Kidney capillary endothelial cell (primary cell): ENCODE measurements around the gene NUP54.

Source experiments
- DNase-seq: peaks from one replicate; pipeline ENCODE4 v3.0.0-alpha.2; 2018; ENCODE audit warnings: low spot score

NUP54 gene, protein sequence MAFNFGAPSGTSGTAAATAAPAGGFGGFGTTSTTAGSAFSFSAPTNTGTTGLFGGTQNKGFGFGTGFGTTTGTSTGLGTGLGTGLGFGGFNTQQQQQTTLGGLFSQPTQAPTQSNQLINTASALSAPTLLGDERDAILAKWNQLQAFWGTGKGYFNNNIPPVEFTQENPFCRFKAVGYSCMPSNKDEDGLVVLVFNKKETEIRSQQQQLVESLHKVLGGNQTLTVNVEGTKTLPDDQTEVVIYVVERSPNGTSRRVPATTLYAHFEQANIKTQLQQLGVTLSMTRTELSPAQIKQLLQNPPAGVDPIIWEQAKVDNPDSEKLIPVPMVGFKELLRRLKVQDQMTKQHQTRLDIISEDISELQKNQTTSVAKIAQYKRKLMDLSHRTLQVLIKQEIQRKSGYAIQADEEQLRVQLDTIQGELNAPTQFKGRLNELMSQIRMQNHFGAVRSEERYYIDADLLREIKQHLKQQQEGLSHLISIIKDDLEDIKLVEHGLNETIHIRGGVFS

DNA sequence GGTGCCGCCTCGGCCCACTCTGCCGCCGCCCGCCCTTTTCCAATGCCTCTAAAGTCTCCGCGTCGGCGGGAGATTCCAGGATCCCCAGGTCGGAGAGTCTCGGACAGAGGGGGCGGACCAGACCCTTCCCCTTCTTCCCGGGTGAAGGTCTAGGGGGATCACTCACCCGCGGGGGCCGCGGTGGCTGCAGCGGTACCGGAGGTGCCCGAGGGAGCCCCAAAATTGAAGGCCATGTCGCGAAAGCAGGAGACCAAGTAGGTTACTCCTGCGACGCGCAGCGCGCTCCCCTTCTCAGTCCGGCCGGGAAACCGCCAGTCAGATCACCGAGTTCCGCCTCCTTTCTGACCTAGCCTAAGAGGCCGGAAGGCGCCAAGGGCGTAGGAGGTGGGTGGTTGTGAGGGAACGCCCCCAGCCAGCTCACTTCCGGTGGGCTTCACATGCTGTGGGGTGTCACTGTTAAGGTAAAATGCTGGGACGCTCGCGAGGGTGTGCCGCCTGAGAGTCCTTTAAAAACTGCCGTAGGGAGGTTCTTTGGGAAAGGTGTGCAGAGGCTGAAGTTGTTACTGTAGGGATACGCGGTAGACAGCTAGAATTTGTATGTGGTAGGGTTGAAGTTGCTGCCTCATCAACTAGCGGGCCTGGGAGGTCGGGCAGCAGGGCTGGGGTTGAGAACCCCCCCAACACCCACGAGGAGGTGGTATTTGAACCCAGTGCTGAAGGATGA lies at the start of gene NUP54:
TSS of gene NUP54 (minus strand) at position 256 of the 724 bp plus-strand sequence. CDS start at position 233, 23 bp downstream.
- peak; percentile 92 for DNase-seq

DNA sequence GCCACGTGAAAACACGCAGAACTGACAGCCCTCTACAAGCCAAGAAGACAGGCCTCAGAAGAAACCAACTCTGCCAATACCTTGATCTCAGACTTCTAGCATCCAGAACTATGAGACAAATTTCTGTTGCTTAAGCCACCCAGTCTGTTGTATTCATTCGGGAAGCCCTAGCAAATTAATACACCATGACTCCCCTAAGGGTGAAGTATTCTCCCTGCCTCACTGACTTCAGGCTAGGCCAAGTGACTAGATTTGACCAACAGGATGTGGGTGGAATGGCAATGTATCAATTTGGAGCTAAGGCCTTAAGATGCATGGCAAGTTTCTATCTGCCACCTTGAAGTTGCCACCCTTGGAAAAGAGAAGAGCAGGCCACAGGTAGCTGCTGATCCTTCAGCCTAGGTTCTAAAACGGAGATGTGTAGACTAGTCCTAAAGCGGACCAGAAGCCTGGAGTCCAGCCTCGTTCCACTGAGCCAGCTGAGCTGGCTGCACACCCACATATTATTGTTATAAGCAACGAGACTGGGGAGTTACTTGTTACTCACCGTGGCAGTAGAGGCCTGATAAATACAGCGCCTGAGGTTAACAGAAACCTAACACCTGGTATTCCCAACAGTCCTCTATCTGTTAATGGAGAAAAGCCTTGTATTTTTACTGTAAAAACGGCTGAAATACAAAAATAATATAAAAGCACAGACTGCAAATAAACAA lies 49.0 kb upstream of the NUP54 start:
- DNase-seq = no peak

DNA sequence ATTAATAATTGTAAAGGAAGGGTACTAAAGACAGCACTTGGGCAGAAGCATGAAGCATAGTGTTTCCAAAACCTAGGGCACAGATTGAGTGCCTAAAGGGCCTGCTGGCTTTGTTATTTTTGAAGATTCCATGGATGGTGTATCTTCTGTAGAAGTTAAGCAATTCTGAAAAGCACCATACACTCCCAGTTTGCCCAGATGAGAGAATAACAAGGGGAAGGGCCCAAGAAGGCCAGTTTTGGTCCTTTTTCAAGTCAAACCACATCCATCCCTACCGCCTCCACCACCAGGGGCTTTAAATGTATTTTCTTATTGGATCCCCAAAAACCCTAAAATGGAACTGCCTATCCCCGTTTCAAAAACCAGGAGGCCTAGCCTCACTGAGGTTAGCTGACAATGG lies 48.2 kb upstream of the NUP54 start:
- DNase-seq = no peak

DNA sequence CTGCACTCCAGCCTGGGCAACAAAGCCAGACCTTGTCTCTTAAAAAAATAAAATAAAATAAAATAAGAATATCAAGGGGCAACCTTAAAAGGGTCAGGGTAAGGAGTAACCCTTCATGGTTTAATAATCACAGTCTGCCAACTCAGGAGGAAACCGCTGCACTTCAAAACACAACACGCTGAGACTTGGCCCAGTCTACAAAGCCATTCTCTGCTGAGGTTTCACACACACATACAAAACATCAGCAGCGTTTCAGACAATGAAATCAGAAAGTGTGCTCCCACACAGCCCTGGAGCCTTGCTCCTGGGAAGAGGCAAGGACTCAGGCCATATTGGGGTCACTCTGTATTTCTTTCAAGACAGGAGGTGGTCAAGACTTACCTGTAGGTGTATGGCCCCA lies 47.1 kb upstream of the NUP54 start:
- DNase-seq = no peak

DNA sequence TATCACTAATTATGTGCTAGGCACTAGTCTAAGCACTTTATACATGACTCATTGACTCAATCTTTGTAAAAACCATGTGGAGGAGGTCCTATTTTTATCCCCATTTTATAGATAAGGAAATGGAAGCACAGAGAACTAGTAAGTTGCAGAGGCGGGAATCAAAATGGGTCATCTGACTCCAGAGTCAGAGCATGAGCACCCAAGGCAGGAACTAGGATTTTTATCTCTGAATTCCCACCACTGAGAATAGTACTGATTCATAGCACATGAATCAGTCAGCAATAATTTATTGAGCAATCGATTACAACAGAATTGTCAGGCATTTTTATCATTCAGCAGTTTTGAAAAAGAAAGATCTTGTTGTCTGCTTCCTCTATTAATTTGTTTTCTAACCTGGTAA lies 46.1 kb upstream of the NUP54 start:
- DNase-seq = peak; percentile 44

DNA sequence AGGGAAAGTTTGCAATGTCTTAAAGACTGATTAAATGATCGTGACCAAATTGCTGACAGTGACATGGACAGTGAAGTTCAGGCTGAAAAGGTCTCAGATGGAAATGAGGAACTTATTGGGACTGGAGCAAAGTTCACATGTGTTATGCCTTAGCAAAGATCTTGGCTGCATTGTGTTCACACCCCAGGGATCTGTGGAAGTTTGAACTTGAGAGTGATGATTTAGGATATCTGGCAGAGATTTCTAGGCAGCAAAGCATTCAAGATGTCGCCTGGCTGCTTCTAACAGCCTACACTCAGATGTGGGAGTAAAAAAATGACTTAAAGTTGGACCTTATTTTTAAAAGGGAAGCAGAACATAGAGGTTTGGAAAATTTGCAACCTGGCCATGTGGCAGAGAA lies 44.0 kb upstream of the NUP54 start:
- DNase-seq = no peak

DNA sequence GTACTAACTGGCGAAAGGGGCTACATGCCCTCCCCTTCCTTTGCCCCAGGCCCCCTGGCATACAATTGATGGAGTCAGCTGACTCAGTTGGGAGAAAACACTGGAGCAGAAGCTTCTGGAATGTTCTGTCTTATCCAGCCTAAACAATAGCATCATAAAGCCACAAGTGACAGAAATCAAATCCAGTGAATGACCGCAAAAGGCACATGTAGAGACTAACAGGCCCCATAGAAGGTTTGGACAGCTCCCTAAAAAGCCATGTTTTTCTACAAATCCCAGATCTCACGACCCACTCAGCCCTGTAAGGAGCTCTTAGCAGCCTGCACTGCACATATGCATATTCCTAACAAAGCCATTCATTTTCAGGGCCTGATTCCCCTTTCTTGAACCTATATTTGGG lies 40.4 kb upstream of the NUP54 start:
- DNase-seq = no peak

DNA sequence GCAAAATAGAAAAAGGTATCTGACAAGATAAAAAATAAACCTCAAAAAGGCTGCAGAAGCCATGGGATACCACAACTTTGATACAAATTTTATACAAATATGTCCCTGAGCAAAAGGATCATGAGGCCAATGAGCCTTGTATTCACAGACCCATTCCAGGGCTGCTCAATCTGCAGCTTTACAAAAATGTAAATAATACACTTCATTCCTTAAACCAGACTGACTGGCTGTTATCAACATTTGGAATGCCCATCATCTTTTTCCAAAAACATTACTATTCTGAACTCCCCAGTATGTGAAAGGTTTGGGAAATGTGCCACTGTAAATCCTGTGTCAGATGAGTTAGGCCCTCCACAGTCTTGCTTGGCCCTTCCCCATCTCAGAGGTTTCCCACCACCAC lies 40.0 kb upstream of the NUP54 start:
- DNase-seq = no peak

DNA sequence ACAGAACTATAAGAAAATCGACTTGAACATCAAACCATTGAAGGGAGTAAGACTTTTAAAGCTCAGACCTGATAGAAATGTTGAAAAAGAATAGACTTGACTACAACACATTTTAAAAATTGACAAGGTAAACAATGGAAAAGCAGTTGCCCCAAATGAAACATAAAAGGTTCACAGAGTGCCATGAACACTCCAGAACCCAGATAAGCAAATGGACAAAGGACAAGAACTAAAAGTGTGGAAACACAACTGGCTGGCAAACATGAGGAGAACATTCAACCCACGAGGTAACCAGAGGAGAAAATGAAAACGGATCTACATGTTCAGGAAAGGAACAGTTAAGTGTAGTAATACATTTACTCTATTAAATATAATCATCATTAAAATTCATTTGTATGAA lies 39.0 kb upstream of the NUP54 start:
- DNase-seq = no peak

DNA sequence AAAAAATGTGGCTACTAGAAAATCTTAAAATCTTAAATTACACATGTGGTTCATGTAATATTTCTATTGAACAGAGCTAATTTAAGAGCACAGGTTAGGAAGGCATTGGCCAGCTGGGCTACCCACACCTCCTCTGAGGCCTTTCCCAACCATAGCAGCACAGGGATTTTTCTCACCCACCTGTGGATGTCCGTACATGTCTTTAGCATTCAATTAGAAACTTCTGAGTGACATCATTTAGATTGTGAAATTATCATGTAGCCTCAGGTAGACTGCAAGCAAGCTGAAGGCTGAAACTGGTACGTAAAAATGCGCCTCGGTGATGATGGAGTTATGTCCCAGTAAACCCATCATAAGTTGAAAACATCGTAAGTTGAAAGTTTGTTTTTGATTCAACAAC lies 34.3 kb upstream of the NUP54 start:
- no peak for DNase-seq

DNA sequence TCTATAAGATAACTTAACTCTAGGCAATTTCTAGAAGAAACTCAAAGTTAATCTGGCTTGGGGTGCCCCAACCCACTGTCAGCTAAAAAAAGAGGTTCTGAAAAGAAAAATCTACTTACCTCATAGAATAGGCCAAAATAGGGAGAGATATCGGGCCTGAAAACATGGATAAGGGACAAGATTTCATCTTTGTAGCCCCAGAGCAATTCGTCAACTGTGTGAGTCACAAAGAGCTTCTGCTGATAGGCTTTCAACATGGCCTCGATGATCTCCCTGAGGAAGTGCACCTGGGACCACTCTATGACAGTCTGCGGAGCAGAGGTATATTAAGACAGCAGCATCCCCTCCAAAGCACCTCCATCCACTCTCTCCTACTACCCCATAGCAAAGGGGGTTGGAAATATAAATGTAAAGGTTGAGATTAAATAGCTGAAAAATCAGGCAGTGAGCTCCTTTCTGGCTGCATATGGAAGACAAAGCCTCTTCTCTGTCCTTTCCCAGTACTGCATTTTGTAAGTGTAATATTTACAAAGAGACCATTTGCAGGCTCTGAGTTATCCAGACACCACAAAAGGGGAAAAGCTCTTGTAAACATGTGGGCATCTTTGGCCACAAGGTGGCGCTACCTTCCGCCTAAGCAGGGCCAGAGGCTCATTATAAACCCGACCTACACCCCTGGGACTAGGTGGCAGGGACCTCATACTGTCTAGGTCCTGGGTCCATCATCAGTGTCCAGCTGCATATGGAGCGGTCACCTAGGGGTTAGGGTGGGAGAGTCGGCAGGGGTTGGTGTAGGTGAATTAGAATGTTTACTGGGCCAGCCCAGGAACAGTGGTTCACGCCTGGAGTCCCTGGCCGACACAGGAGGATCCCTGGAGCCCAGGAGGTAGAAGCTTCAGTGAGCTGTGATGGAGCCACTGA lies 31.5 kb upstream of the NUP54 start:
- peak; percentile 80 for DNase-seq

DNA sequence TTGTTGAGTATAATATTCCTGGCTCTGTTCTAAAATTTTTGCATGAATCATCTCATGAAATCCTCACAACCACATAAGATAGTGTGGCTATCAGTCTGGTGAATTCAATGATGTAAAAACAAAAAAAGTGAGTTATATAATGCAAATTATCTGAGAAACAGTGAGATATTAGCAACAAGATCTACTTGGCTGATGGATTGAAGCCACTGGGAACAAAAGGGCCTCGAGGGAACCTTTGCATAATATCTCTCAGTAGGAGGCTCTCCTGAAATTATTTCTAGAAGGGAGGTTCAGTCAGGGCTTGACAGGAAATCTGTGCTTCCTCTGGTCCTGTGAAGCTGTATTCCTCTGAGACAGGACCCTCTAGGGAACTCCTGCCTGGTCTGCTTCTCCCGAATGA lies 30.1 kb upstream of the NUP54 start:
- DNase-seq = no peak

DNA sequence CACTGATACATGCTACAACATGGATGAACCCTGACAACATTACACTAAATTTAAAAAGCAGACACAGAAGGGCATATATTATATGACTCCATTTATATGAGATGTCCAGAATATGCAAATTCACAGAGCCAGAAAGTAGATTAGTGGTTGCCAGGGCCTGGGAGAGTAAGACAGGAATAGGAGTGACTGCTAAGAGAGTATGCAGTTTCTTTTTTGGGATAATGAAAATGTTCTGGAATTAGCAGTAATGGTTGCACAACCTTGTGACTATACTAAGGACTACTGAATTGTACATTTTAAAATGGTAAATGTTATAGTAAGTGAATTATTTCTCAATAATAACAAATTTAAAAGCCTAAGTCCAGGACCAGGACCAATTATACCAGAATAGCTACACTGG lies 29.5 kb upstream of the NUP54 start:
- no peak for DNase-seq

DNA sequence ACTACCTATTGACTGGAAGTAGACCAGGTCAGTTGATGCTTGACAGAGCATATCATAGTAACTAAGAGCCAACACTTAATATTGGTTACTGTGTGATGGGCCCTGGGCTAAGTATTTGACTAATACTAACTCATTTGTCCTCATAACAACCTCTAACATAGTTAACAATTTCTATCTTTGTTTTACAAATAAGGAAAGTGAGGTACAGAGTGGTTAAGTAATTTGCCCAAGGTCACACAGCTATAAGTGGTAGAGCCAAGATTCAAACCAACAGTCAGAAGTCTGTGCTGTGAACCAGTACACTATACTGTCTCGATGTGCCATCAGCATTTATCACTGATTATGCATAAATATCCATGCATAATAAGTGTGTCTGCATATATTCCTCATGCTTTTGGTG lies 27.1 kb upstream of the NUP54 start:
- no peak for DNase-seq

DNA sequence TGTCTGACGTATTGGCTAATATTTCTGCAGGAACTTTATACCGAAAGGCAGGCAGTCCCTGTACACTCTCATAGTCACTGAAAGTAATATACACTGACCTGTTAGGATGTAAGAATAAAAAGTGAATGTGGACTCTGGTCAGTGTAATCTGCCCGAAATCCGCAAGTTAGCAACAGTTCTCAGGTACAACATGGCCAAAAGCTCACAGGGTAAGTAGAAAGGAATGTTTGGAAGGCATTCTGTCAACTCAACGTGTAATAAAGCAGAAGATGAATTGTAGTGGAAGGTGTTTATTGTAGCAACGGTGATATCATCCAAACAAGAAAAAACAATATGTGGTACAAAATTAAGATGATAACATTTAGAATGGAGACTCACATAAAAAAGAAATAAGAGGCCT lies 26.0 kb upstream of the NUP54 start:
- no peak for DNase-seq

DNA sequence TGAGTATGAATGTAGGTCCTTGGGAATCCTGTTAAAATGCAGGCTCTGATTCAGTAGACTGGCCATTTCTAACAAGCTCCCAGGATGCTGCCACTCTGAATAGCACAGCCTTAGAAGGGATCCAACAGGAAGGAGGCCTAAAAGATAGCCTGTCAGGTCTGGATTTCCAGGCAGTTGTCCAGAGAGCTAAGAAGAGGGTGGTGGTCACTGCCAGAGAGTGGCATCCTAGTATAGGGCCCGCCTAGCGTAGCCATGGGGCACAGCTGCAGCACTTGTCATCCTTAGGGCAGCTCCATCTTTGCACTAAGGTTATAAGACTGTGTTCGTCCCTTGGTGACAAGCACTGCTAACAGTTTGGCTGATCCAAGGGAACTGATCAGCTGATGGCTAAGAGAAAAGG lies 20.5 kb upstream of the NUP54 start:
- DNase-seq = no peak

DNA sequence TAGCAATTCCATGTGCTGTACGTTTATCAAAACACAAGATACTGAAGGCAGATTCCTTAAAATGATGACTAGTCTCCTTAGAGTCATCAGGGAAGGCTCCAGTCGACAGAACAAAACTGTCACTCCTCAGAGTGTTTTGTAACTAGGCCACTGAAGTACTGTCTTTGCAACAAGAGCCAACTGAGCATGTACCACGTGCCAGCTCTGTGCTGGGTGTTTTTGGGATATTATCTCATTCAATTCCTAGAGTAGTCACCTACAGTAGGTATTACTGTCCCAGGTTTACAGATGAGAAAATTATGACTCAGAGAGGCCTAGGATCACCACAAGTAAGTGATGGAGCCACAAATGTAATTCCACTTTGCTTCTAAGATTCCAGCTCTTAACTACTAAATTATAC lies 18.3 kb upstream of the NUP54 start:
- no peak for DNase-seq

DNA sequence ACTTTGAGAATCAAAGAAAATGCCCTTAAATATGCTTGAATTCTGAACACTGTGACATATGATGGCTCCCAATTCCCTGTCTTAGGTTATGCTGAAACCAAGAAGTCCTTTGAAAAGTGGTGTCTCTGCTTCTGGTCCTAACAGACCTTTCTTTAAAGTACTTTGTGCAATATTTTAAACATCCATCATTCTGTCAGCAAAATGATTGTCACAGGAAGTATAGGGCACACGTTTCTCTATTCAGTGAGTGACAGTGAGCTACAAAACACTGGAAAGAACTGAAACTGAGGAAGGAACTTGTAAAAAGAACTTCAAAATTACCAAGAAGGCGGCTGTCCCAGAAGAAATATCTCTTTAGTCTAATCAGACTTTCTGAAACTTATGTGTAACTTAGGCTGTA lies 12.2 kb upstream of the NUP54 start:
- DNase-seq = no peak

DNA sequence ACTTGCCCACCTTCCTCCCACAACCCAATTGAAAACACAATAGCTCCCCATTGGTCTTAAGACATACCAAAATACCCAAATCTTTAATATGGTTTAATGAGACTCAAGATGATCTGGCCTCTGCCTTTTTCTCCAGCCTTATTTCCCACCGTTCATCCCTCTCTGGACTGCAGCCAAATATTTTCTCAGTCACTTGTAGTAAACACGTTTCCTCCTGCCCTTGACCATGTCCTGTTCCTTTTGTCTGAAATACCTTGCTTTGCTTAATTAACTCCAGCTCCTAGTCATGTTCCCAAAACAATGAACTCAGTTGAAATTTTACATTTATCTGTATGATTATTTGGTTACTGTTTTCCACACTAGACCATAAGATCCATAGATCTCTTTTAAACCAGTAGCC lies 8.4 kb upstream of the NUP54 start:
- DNase-seq = peak; percentile 26

DNA sequence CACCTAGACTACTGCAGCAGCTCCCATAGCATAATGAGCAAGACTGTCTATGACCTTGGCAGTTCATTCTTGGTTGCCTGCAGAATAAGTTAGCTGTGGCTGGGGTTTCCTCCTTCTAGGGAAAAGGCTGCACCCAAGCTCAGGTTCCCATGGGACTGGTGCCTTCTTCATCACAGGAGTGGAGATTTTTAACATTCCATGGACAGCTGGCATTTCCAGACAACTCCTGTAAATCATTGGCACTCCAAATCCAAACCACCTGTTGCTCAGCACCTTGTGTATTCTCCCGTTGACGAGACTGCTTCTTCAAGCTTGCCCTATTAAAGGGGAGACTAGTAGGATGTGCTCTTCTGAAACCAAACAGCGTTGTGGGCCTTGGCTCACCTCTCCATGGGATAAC lies 7.8 kb upstream of the NUP54 start:
- no peak for DNase-seq

DNA sequence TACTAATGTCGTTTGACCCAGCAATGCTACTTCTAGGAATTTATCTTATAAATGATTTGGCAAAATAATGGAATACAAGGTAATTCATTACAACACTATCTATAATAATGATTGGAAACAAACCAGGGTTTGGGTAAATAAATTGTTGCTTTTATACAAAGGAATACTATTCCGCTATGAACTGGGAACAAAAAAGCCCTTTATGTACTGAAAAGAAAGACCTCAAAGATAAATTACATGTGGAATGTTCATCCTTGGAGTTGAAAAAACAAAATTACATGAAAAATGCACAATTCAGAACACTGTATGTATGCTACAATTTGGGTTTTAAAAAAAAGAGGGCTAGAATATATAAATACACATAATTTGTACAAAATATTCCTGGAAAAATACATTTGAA lies 5.2 kb upstream of the NUP54 start:
- DNase-seq = no peak
